SK-N-SH treated with all-trans-retinoic acid at 6 μM for 48 hours (cell line): ENCODE measurements around the gene AHR.
"Not testable (repeated sequence)": the region's sequence is repeated elsewhere in the genome, so short reads cannot be mapped to it uniquely, and the experiment has no call there.

Experiments
- ATAC-seq: fragments of 200-7000 bp; cut with Tn5 transposase; 3 replicates; pipeline ENCODE4 v1.9.1; 2020; ENCODE audit warnings: mild to moderate bottlenecking, moderate library complexity
- ARNTL ChIP-seq: fragments of 450-650 bp; formaldehyde crosslinking; IDR thresholded peaks from 2 replicates; pipeline ENCODE4 v1.5.0; 2020; ENCODE audit warnings: low read depth, mild to moderate bottlenecking, moderate library complexity, borderline replicate concordance
- BACH2 ChIP-seq: fragments of 250-450 bp; sonication (Bioruptor Pico); IDR thresholded peaks from 2 replicates; pipeline ENCODE4 v1.9.0; 2021; ENCODE audit warnings: mild to moderate bottlenecking, borderline replicate concordance
- CSDC2 ChIP-seq: fragments of 250-450 bp; sonication (Bioruptor Pico); IDR thresholded peaks from 2 replicates; pipeline ENCODE4 v1.5.0; 2020; ENCODE audit warnings: mild to moderate bottlenecking, moderate library complexity
- ESRRG ChIP-seq: fragments of 250-450 bp; sonication (Bioruptor Pico); IDR thresholded peaks from 2 replicates; pipeline ENCODE4 v1.6.1; 2021; ENCODE audit warnings: mild to moderate bottlenecking
- GLIS3 ChIP-seq: fragments of 250-450 bp; sonication (Bioruptor Pico); IDR thresholded peaks from 2 replicates; pipeline ENCODE4 v1.5.0; 2020; ENCODE audit warnings: mild to moderate bottlenecking, moderate library complexity
- ISL1 ChIP-seq: fragments of 250-450 bp; sonication (Bioruptor Pico); IDR thresholded peaks from 2 replicates; pipeline ENCODE4 v2.1.2; 2022; ENCODE audit warnings: mild to moderate bottlenecking, moderate library complexity
- OSR1 ChIP-seq: fragments of 250-450 bp; sonication (Bioruptor Pico); IDR thresholded peaks from 2 replicates; pipeline ENCODE4 v1.8.0; 2022; ENCODE audit warnings: moderate library complexity, mild to moderate bottlenecking, inconsistent platforms
- PPARA ChIP-seq: fragments of 250-450 bp; sonication (Bioruptor Pico); IDR thresholded peaks from 2 replicates; pipeline ENCODE4 v1.5.0; 2020; ENCODE audit warnings: mild to moderate bottlenecking, borderline replicate concordance
- RARB ChIP-seq: fragments of 250-450 bp; sonication (Bioruptor Pico); IDR thresholded peaks from 2 replicates; pipeline ENCODE4 v1.8.0; 2021; ENCODE audit warnings: mild to moderate bottlenecking, moderate library complexity
- SNAI2 ChIP-seq: fragments of 250-450 bp; sonication (Bioruptor Pico); IDR thresholded peaks from 2 replicates; pipeline ENCODE4 v1.5.0; 2020; ENCODE audit warnings: mild to moderate bottlenecking, moderate library complexity
- TCF4 ChIP-seq: fragments of 250-450 bp; sonication (Bioruptor Pico); IDR thresholded peaks from 2 replicates; pipeline ENCODE4 v1.8.0; 2021; ENCODE audit warnings: mild to moderate bottlenecking, moderate library complexity, borderline replicate concordance
- TOX ChIP-seq: fragments of 250-450 bp; sonication (Bioruptor Pico); IDR thresholded peaks from 2 replicates; pipeline ENCODE4 v1.8.0; 2021; ENCODE audit warnings: mild to moderate bottlenecking, moderate library complexity, borderline replicate concordance
- ZC3H10 ChIP-seq: fragments of 250-450 bp; sonication (Bioruptor Pico); IDR thresholded peaks from 2 replicates; pipeline ENCODE4 v1.5.1; 2021; ENCODE audit warnings: mild to moderate bottlenecking, moderate library complexity
- ZFP3 ChIP-seq: fragments of 250-450 bp; sonication (Bioruptor Pico); IDR thresholded peaks from 2 replicates; pipeline ENCODE4 v1.5.0; 2020; ENCODE audit warnings: mild to moderate bottlenecking, moderate library complexity
- ZFP30 ChIP-seq: fragments of 450-650 bp; formaldehyde crosslinking; IDR thresholded peaks from 2 replicates; pipeline ENCODE4 v1.5.0; 2022; ENCODE audit warnings: mild to moderate bottlenecking, moderate library complexity
- ZNF565 ChIP-seq: fragments of 450-650 bp; formaldehyde crosslinking; conservative IDR thresholded peaks from 2 replicates; pipeline ENCODE4 v1.5.0; 2020; ENCODE audit warnings: low read depth, mild to moderate bottlenecking, moderate library complexity
- ZNF8 ChIP-seq: fragments of 450-650 bp; formaldehyde crosslinking; IDR thresholded peaks from 2 replicates; pipeline ENCODE4 v1.5.0; 2020; ENCODE audit warnings: mild to moderate bottlenecking, moderate library complexity
- TF ChIP-seq, protein P1 (sequence below): fragments of 250-450 bp; sonication (Bioruptor Pico); IDR thresholded peaks from 2 replicates; pipeline ENCODE4 v1.5.1; 2020; ENCODE audit warnings: low read depth, mild to moderate bottlenecking, moderate library complexity
- TF ChIP-seq, protein P2 (sequence below): fragments of 250-450 bp; sonication (Bioruptor Pico); IDR thresholded peaks from 2 replicates; pipeline ENCODE4 v1.5.0; 2020; ENCODE audit warnings: mild to moderate bottlenecking, moderate library complexity
- TF ChIP-seq, protein P3 (sequence below): fragments of 250-450 bp; sonication (Bioruptor Pico); IDR thresholded peaks from 2 replicates; pipeline ENCODE4 v1.8.0; 2021; ENCODE audit warnings: low read depth, mild to moderate bottlenecking, moderate library complexity, borderline replicate concordance
- TF ChIP-seq, protein P4 (sequence below): fragments of 250-450 bp; sonication (Bioruptor Pico); IDR thresholded peaks from 2 replicates; pipeline ENCODE4 v1.5.1; 2021; ENCODE audit warnings: mild to moderate bottlenecking, moderate library complexity
- TF ChIP-seq, protein P5 (sequence below): fragments of 250-450 bp; sonication (Bioruptor Pico); IDR thresholded peaks from 2 replicates; pipeline ENCODE4 v1.8.0; 2020; ENCODE audit warnings: mild to moderate bottlenecking, moderate library complexity, borderline replicate concordance

Gene AHR

DNA sequence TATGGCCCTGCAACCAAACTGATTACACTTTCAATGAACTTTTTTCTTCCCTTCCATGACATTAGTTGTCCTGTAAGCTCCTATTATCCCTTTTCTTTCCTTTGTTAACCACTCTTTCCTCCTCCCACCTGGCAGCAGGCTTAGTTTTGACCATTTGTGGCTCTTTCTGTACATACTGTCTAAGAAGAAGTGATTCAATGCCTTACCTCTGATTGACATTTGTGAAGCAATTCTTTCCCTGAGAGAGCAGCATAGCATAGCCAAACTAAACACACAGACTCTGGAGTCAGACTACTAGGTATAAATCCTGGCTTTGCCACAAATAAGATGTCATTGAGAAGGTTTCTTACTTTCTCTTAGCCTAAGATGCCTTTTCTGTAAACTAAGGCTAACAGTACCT lies 48.9 kb downstream of the AHR start:
- ATAC-seq, result no peak
- TF ChIP-seq SNAI2 (CRISPR knock-in tag) (no peak), CSDC2 (CRISPR knock-in tag) (no peak), RARB (CRISPR knock-in tag) (no peak), ZNF565 (CRISPR knock-in tag) (no peak), ARNTL (CRISPR knock-in tag) (no peak), ZC3H10 (no peak), ZNF8 (no peak), BACH2 (CRISPR knock-in tag) (no peak), ISL1 (no peak), OSR1 (no peak), ZFP3 (CRISPR knock-in tag) (no peak), GLIS3 (CRISPR knock-in tag) (no peak), TOX (no peak), PPARA (CRISPR knock-in tag) (no peak)
- TF ChIP-seq, protein P1, sequence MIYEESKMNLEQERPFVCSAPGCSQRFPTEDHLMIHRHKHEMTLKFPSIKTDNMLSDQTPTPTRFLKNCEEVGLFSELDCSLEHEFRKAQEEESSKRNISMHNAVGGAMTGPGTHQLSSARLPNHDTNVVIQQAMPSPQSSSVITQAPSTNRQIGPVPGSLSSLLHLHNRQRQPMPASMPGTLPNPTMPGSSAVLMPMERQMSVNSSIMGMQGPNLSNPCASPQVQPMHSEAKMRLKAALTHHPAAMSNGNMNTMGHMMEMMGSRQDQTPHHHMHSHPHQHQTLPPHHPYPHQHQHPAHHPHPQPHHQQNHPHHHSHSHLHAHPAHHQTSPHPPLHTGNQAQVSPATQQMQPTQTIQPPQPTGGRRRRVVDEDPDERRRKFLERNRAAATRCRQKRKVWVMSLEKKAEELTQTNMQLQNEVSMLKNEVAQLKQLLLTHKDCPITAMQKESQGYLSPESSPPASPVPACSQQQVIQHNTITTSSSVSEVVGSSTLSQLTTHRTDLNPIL (CRISPR knock-in tag), result no peak
- TF ChIP-seq, protein P2, sequence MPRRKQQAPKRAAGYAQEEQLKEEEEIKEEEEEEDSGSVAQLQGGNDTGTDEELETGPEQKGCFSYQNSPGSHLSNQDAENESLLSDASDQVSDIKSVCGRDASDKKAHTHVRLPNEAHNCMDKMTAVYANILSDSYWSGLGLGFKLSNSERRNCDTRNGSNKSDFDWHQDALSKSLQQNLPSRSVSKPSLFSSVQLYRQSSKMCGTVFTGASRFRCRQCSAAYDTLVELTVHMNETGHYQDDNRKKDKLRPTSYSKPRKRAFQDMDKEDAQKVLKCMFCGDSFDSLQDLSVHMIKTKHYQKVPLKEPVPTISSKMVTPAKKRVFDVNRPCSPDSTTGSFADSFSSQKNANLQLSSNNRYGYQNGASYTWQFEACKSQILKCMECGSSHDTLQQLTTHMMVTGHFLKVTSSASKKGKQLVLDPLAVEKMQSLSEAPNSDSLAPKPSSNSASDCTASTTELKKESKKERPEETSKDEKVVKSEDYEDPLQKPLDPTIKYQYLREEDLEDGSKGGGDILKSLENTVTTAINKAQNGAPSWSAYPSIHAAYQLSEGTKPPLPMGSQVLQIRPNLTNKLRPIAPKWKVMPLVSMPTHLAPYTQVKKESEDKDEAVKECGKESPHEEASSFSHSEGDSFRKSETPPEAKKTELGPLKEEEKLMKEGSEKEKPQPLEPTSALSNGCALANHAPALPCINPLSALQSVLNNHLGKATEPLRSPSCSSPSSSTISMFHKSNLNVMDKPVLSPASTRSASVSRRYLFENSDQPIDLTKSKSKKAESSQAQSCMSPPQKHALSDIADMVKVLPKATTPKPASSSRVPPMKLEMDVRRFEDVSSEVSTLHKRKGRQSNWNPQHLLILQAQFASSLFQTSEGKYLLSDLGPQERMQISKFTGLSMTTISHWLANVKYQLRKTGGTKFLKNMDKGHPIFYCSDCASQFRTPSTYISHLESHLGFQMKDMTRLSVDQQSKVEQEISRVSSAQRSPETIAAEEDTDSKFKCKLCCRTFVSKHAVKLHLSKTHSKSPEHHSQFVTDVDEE (CRISPR knock-in tag), result no peak
- TF ChIP-seq, protein P3, sequence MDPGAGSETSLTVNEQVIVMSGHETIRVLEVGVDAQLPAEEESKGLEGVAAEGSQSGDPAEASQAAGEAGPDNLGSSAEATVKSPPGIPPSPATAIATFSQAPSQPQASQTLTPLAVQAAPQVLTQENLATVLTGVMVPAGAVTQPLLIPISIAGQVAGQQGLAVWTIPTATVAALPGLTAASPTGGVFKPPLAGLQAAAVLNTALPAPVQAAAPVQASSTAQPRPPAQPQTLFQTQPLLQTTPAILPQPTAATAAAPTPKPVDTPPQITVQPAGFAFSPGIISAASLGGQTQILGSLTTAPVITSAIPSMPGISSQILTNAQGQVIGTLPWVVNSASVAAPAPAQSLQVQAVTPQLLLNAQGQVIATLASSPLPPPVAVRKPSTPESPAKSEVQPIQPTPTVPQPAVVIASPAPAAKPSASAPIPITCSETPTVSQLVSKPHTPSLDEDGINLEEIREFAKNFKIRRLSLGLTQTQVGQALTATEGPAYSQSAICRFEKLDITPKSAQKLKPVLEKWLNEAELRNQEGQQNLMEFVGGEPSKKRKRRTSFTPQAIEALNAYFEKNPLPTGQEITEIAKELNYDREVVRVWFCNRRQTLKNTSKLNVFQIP (CRISPR knock-in tag), result no peak
- TF ChIP-seq, protein P4, sequence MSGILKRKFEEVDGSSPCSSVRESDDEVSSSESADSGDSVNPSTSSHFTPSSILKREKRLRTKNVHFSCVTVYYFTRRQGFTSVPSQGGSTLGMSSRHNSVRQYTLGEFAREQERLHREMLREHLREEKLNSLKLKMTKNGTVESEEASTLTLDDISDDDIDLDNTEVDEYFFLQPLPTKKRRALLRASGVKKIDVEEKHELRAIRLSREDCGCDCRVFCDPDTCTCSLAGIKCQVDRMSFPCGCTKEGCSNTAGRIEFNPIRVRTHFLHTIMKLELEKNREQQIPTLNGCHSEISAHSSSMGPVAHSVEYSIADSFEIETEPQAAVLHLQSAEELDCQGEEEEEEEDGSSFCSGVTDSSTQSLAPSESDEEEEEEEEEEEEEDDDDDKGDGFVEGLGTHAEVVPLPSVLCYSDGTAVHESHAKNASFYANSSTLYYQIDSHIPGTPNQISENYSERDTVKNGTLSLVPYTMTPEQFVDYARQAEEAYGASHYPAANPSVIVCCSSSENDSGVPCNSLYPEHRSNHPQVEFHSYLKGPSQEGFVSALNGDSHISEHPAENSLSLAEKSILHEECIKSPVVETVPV (CRISPR knock-in tag), result no peak

DNA sequence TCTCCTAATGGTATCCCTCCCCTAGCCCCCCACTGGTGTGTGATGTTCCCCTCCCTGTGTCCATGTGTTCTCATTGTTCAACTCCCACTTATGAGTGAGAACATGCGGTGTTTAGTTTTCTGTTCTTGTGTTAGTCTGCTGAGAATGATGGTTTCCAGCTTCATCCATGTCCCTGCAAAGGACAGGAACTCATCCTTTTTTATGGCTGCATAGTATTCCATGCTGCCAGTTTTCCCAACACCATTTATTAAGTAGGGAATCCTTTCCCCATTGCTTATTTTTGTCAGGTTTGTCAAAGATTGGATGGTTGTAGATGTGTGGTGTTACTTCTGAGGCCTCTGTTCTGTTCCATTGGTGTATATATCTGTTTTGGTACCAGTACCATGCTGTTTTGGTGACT lies 50.5 kb downstream of the AHR start:
- ATAC-seq, result not testable (repeated sequence)

DNA sequence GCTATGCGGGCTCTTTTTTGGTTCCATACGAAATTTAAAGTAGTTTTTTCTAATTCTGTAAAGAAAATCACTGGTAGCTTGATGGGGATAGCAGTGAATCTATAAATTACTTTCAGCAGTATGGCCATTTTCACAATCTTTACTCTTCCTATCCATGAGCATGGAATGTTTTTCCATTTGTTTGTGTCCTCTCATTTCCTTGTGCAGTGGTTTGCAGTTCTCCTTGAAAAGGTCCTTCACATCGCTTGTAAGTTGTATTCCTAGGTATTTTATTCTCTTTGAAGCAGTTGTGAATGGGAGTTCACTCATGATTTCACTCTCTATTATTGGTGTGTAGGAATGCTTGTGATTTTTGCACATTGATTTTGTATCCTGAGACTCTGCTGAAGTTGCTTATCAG lies 51.9 kb downstream of the AHR start:
- not testable (repeated sequence) for ATAC-seq

DNA sequence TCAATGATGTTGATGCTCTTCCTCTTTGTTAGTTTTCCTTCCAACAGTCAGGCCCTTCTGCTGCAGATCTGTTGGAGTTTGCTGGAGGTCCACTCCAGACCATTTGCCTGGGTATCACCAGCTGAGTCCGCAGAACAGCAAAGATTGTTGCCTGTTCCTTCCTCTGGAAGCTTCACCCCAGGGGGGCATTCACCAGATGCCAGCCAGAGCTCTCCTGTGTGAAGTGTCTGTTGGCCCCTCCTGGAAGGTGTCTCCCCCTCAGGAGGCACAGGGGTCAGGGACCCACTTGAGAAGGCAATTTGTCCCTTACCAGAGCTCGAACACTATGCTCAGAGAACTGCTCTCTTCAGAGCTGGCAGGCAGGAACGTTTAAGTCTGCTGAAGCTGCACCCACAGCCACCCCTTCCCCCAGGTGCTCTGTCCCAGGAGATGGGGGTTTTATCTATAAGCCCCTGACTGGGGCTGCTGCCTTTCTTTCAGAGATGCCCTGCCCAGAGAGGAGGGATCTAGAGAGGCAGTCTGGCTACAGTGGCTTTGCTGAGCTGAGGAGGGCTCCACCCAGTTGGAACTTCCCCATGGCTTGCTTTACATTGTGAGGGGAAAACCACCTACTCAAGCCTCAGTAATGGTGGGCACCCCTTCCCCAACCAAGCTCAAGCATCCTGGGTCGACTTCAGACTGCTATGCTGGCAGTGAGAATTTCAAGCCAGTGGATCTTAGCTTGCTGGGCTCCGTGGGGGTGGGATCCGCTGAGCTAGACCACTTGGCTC lies 55.4 kb downstream of the AHR start:
- ATAC-seq, result not testable (repeated sequence)

DNA sequence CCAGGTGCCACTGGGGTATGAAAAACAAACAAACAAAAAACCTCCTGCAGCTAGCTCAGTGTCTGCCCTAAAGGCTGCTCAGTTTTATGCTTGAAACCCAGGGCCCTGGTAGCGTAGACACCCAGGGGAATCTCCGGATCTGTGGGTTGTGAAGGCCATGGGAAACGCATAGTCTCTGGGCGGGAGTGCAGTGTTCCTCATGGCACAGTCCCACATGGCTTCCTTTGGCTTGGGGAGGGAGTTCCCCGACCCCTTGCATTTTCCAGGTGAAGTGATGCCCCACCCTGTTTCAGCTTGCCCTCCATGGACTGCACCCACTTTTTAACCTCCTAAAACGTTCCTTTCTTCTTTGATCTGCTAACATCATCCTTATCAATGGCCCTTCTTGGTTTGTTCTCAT lies 56.0 kb downstream of the AHR start:
- ATAC-seq, result no peak
- no peak for TF ChIP-seq TCF4
- TF ChIP-seq ARNTL (CRISPR knock-in tag), result no peak
- TF ChIP-seq OSR1, result no peak
- TF ChIP-seq, protein P4 (CRISPR knock-in tag), result no peak
- TF ChIP-seq, protein P5, sequence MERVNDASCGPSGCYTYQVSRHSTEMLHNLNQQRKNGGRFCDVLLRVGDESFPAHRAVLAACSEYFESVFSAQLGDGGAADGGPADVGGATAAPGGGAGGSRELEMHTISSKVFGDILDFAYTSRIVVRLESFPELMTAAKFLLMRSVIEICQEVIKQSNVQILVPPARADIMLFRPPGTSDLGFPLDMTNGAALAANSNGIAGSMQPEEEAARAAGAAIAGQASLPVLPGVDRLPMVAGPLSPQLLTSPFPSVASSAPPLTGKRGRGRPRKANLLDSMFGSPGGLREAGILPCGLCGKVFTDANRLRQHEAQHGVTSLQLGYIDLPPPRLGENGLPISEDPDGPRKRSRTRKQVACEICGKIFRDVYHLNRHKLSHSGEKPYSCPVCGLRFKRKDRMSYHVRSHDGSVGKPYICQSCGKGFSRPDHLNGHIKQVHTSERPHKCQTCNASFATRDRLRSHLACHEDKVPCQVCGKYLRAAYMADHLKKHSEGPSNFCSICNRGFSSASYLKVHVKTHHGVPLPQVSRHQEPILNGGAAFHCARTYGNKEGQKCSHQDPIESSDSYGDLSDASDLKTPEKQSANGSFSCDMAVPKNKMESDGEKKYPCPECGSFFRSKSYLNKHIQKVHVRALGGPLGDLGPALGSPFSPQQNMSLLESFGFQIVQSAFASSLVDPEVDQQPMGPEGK (CRISPR knock-in tag), result no peak
- no peak for TF ChIP-seq RARB (CRISPR knock-in tag)
- no peak for TF ChIP-seq ZFP30 (CRISPR knock-in tag)
- TF ChIP-seq, protein P3 (CRISPR knock-in tag), result no peak
- no peak for TF ChIP-seq ESRRG (CRISPR knock-in tag)
